Measurements from ENCODE around the gene ZNF844.

GRCh38 chr19:12090807-12091206 is 26.3 kb downstream of the ZNF844 start:
- TF ChIP-seq, protein P1, sequence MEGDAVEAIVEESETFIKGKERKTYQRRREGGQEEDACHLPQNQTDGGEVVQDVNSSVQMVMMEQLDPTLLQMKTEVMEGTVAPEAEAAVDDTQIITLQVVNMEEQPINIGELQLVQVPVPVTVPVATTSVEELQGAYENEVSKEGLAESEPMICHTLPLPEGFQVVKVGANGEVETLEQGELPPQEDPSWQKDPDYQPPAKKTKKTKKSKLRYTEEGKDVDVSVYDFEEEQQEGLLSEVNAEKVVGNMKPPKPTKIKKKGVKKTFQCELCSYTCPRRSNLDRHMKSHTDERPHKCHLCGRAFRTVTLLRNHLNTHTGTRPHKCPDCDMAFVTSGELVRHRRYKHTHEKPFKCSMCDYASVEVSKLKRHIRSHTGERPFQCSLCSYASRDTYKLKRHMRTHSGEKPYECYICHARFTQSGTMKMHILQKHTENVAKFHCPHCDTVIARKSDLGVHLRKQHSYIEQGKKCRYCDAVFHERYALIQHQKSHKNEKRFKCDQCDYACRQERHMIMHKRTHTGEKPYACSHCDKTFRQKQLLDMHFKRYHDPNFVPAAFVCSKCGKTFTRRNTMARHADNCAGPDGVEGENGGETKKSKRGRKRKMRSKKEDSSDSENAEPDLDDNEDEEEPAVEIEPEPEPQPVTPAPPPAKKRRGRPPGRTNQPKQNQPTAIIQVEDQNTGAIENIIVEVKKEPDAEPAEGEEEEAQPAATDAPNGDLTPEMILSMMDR (IDR thresholded peaks at IDR 0.05): peak in 5 of 6 experiments; percentile 49 to 70 (median 52)
- no peak for TF ChIP-seq POLR2A (IDR thresholded peaks at IDR 0.05)

All from esophagus squamous epithelium (tissue), 4 donors.